Activated T-cell treated with anti-CD3 and anti-CD28 coated beads for 4 hours (primary cell): Measurements from ENCODE around the gene BTF3.
"Not testable (repeated sequence)": the region's sequence is repeated elsewhere in the genome, so short reads cannot be mapped to it uniquely, and the experiment has no call there.

ENCODE experiments used
- DNase-seq: peaks from one replicate; pipeline ENCODE4 v3.0.0-alpha.2; 2020

Gene BTF3

GRCh38 chr5:73486119-73486899, 11.9 kb upstream of the BTF3 start:
- DNase-seq: no peak

GRCh38 chr5:73487257-73487656, 11.0 kb upstream of the BTF3 start:
- DNase-seq: not testable (repeated sequence)

GRCh38 chr5:73487815-73488214, 10.4 kb upstream of the BTF3 start:
- no peak for DNase-seq

GRCh38 chr5:73488806-73489205, 9.4 kb upstream of the BTF3 start:
- DNase-seq: no peak

- no peak for DNase-seq
Measured at GRCh38 chr5:73490088-73490487, 8.2 kb upstream of the BTF3 start.

- no peak for DNase-seq
Measured at GRCh38 chr5:73491155-73491554, 7.1 kb upstream of the BTF3 start.

- no peak for DNase-seq
Measured at GRCh38 chr5:73493421-73493820, 4.8 kb upstream of the BTF3 start.

- no peak for DNase-seq
Measured at GRCh38 chr5:73494721-73495120, 3.5 kb upstream of the BTF3 start.

GRCh38 chr5:73495772-73496335, 2.4 kb upstream of the BTF3 start:
- DNase-seq: no peak

GRCh38 chr5:73496984-73497457, 1.2 kb upstream of the BTF3 start:
- DNase-seq: no peak

- no peak for DNase-seq
Measured at GRCh38 chr5:73497497-73498056, 665 bp upstream of the BTF3 start.

- no peak for DNase-seq
Measured at GRCh38 chr5:73499187-73499586, 945 bp downstream of the BTF3 start.

- no peak for DNase-seq
Measured at GRCh38 chr5:73499756-73500155, 1.5 kb downstream of the BTF3 start.

GRCh38 chr5:73501406-73501805, 3.2 kb downstream of the BTF3 start:
- DNase-seq: no peak

- DNase-seq: no peak
Measured at GRCh38 chr5:73506459-73506955, 8.3 kb downstream of the BTF3 start.

- DNase-seq: no peak
Measured at GRCh38 chr5:73507062-73507461, 8.8 kb downstream of the BTF3 start.

- DNase-seq: not testable (repeated sequence)
Measured at GRCh38 chr5:73508521-73508920, 10.3 kb downstream of the BTF3 start.

GRCh38 chr5:73513996-73514395, 15.8 kb downstream of the BTF3 start:
- DNase-seq: no peak

- no peak for DNase-seq
Measured at GRCh38 chr5:73514418-73514817, 16.2 kb downstream of the BTF3 start.

GRCh38 chr5:73515232-73515631, 17.0 kb downstream of the BTF3 start:
- DNase-seq: no peak

- peak; percentile 63 for DNase-seq
Measured at GRCh38 chr5:73519531-73520283, 21.5 kb downstream of the BTF3 start.

GRCh38 chr5:73522989-73523388, 24.7 kb downstream of the BTF3 start:
- no peak for DNase-seq

GRCh38 chr5:73523861-73524260, 25.6 kb downstream of the BTF3 start:
- DNase-seq: no peak
